ENCODE measurements around the gene SPNS2. TPM values are rescaled to one million over a fixed set of nuclear protein-coding genes. Genes with fewer than 3 reads are reported as not detected.

Gene SPNS2
- total RNA-seq, 1 donor from 2014 or later: not detected

GRCh38 chr17:4513113-4514032, 14.7 kb downstream of the SPNS2 start:
- Mint-ChIP-seq H3K4me3 (ENCODE audit: unreplicated experiment) (no peak overlapping the region), H3K9me3 (ENCODE audit: unreplicated experiment) (no peaks in the 10 kb centered on the region), H3K27me3 (ENCODE audit: unreplicated experiment) (peaks cover 23% of the 10 kb centered on the region), H3K36me3 (ENCODE audit: unreplicated experiment) (no peaks in the 10 kb centered on the region), H3K27ac (ENCODE audit: unreplicated experiment) (no peak overlapping the region), H3K4me1 (ENCODE audit: unreplicated experiment) (no peaks in the 10 kb centered on the region)
- TF ChIP-seq, protein P1, sequence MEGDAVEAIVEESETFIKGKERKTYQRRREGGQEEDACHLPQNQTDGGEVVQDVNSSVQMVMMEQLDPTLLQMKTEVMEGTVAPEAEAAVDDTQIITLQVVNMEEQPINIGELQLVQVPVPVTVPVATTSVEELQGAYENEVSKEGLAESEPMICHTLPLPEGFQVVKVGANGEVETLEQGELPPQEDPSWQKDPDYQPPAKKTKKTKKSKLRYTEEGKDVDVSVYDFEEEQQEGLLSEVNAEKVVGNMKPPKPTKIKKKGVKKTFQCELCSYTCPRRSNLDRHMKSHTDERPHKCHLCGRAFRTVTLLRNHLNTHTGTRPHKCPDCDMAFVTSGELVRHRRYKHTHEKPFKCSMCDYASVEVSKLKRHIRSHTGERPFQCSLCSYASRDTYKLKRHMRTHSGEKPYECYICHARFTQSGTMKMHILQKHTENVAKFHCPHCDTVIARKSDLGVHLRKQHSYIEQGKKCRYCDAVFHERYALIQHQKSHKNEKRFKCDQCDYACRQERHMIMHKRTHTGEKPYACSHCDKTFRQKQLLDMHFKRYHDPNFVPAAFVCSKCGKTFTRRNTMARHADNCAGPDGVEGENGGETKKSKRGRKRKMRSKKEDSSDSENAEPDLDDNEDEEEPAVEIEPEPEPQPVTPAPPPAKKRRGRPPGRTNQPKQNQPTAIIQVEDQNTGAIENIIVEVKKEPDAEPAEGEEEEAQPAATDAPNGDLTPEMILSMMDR (IDR thresholded peaks at IDR 0.05): no peak
- DNase-seq (ENCODE audit: extremely low spot score, unreplicated experiment): no peak

GRCh38 chr17:4514206-4514605, 15.5 kb downstream of the SPNS2 start:
- Mint-ChIP-seq H3K36me3 (ENCODE audit: unreplicated experiment) (no peaks in the 10 kb centered on the region), H3K4me3 (ENCODE audit: unreplicated experiment) (no peak overlapping the region), H3K27me3 (ENCODE audit: unreplicated experiment) (peaks cover 17% of the 10 kb centered on the region), H3K9me3 (ENCODE audit: unreplicated experiment) (no peaks in the 10 kb centered on the region), H3K4me1 (ENCODE audit: unreplicated experiment) (no peaks in the 10 kb centered on the region), H3K27ac (ENCODE audit: unreplicated experiment) (no peak overlapping the region)
- no peak for DNase-seq (ENCODE audit: extremely low spot score, unreplicated experiment)
- TF ChIP-seq, protein P1 (IDR thresholded peaks at IDR 0.05): no peak

GRCh38 chr17:4514779-4515178, 16.1 kb downstream of the SPNS2 start:
- TF ChIP-seq, protein P1 (IDR thresholded peaks at IDR 0.05): no peak
- Mint-ChIP-seq H3K36me3 (ENCODE audit: unreplicated experiment) (no peaks in the 10 kb centered on the region), H3K27me3 (ENCODE audit: unreplicated experiment) (peaks cover 11% of the 10 kb centered on the region), H3K4me3 (ENCODE audit: unreplicated experiment) (no peak overlapping the region), H3K9me3 (ENCODE audit: unreplicated experiment) (no peaks in the 10 kb centered on the region), H3K4me1 (ENCODE audit: unreplicated experiment) (no peaks in the 10 kb centered on the region), H3K27ac (ENCODE audit: unreplicated experiment) (no peak overlapping the region)
- no peak for DNase-seq (ENCODE audit: extremely low spot score, unreplicated experiment)

DNA sequence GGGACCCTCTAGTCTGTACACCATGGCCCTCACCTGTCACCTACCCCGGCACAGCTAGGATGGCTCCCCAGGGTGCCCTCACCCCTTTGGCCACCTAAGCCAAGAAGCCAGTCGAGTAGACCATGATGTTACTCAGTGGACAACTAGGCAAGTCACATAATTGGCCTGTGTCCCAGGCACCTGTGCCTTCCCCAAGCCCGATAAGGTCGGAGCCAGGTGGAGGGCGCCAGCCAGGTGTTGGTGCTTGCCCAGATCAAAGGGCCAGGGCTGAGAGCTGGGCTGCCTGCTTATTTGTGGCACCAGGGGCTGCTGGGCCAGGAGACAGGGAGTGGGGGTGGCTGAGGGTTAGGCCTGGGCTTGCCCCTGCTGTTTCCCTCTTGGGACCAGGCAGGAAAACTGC, 16.8 kb downstream of the SPNS2 start:
- Mint-ChIP-seq H3K36me3 (ENCODE audit: unreplicated experiment) (no peaks in the 10 kb centered on the region), H3K4me1 (ENCODE audit: unreplicated experiment) (no peaks in the 10 kb centered on the region), H3K27me3 (ENCODE audit: unreplicated experiment) (peaks cover 6% of the 10 kb centered on the region), H3K4me3 (ENCODE audit: unreplicated experiment) (no peak overlapping the region), H3K9me3 (ENCODE audit: unreplicated experiment) (no peaks in the 10 kb centered on the region), H3K27ac (ENCODE audit: unreplicated experiment) (no peak overlapping the region)
- no peak for DNase-seq (ENCODE audit: extremely low spot score, unreplicated experiment)
- TF ChIP-seq, protein P1 (IDR thresholded peaks at IDR 0.05): no peak

GRCh38 chr17:4516735-4517134, 18.1 kb downstream of the SPNS2 start:
- Mint-ChIP-seq H3K4me1 (ENCODE audit: unreplicated experiment) (no peaks in the 10 kb centered on the region), H3K36me3 (ENCODE audit: unreplicated experiment) (no peaks in the 10 kb centered on the region), H3K4me3 (ENCODE audit: unreplicated experiment) (no peak overlapping the region), H3K9me3 (ENCODE audit: unreplicated experiment) (no peaks in the 10 kb centered on the region), H3K27ac (ENCODE audit: unreplicated experiment) (no peak overlapping the region), H3K27me3 (ENCODE audit: unreplicated experiment) (peaks cover 2% of the 10 kb centered on the region)
- TF ChIP-seq, protein P1 (IDR thresholded peaks at IDR 0.05): no peak
- DNase-seq (ENCODE audit: extremely low spot score, unreplicated experiment): no peak

Data from osteocyte (in vitro differentiated cells).